Measurements from ENCODE around the gene ARPC2. TPM values are rescaled to one million over a fixed set of nuclear protein-coding genes. Genes with fewer than 3 reads are reported as not detected.

Gene ARPC2
- total RNA-seq, 1 donor from 2014 or later = 135 TPM

- Histone ChIP-seq H3K9me3 (replicated peaks) (no peaks in the 10 kb centered on the region), H3K27ac (replicated peaks) (no peak overlapping the region), H3K27me3 (ENCODE audit: low read depth) (no peaks in the 10 kb centered on the region), H3K4me3 (no peak overlapping the region), H3K4me1 (peaks cover 49% of the 10 kb centered on the region), H3K36me3 (peaks cover 100% of the 10 kb centered on the region)
- intact Hi-C loops (cut with micrococcal nuclease) = loop anchor here (2.0 kb wide), 1 partner anchor 44 kb away; no protein-coding TSS in a partner anchor
- TF ChIP-seq CTCF (IDR thresholded peaks at IDR 0.05; ENCODE audit: borderline replicate concordance) = peak; percentile 28
- DNase-seq = no peak
Observed at GRCh38 chr2:218230882-218231281, 13.9 kb downstream of the ARPC2 start.

GRCh38 chr2:218233543-218233942 is 16.6 kb downstream of the ARPC2 start:
- H3K9me3 ChIP-seq (replicated peaks) = no peaks in the 10 kb centered on the region
- no peaks in the 10 kb centered on the region for H3K27me3 ChIP-seq (ENCODE audit: low read depth)
- intact Hi-C loops (cut with micrococcal nuclease) = no loop called here
- H3K36me3 ChIP-seq = peaks cover 100% of the 10 kb centered on the region
- no peak overlapping the region for H3K4me3 ChIP-seq
- H3K27ac ChIP-seq (replicated peaks) = no peak overlapping the region
- peaks cover 50% of the 10 kb centered on the region for H3K4me1 ChIP-seq
- TF ChIP-seq CTCF (IDR thresholded peaks at IDR 0.05; ENCODE audit: borderline replicate concordance) = no peak
- DNase-seq = no peak

- intact Hi-C loops (cut with micrococcal nuclease) = no loop called here
- H3K27me3 ChIP-seq (ENCODE audit: low read depth) = no peaks in the 10 kb centered on the region
Observed at GRCh38 chr2:218234521-218234920, 17.5 kb downstream of the ARPC2 start.

GRCh38 chr2:218235017-218235416 is 18.0 kb downstream of the ARPC2 start:
- Histone ChIP-seq H3K9me3 (replicated peaks) (no peaks in the 10 kb centered on the region), H3K4me3 (no peak overlapping the region), H3K36me3 (peaks cover 100% of the 10 kb centered on the region), H3K27me3 (ENCODE audit: low read depth) (no peaks in the 10 kb centered on the region), H3K4me1 (peaks cover 35% of the 10 kb centered on the region), H3K27ac (replicated peaks) (no peak overlapping the region)
- intact Hi-C loops (cut with micrococcal nuclease) = no loop called here
- DNase-seq = no peak
- TF ChIP-seq CTCF (IDR thresholded peaks at IDR 0.05; ENCODE audit: borderline replicate concordance) = no peak

More at GRCh38 chr2:218234521-218234920, 17.5 kb downstream of the ARPC2 start:
- Histone ChIP-seq H3K27ac (replicated peaks) (no peak overlapping the region), H3K36me3 (peaks cover 100% of the 10 kb centered on the region), H3K4me1 (peaks cover 40% of the 10 kb centered on the region), H3K9me3 (replicated peaks) (no peaks in the 10 kb centered on the region), H3K4me3 (no peak overlapping the region)
- no peak for TF ChIP-seq CTCF (IDR thresholded peaks at IDR 0.05; ENCODE audit: borderline replicate concordance)
- DNase-seq = no peak

- no peak for TF ChIP-seq CTCF (IDR thresholded peaks at IDR 0.05; ENCODE audit: borderline replicate concordance)
- H3K27ac ChIP-seq (replicated peaks) = no peak overlapping the region
- no peak for DNase-seq
- H3K4me3 ChIP-seq = no peak overlapping the region
- peaks cover 32% of the 10 kb centered on the region for H3K4me1 ChIP-seq
- H3K27me3 ChIP-seq (ENCODE audit: low read depth) = no peaks in the 10 kb centered on the region
- peaks cover 93% of the 10 kb centered on the region for H3K36me3 ChIP-seq
- H3K9me3 ChIP-seq (replicated peaks) = no peaks in the 10 kb centered on the region
- intact Hi-C loops (cut with micrococcal nuclease) = no loop called here
Observed at GRCh38 chr2:218236829-218237228, 19.8 kb downstream of the ARPC2 start.
